Activated CD8-positive, alpha-beta memory T cell treated with anti-CD3 and anti-CD28 coated beads, Interleukin-2, amount 50 U/mL, for 1 hour (primary cell): ENCODE results near the gene PARPBP.
"Not testable (repeated sequence)": the region's sequence is repeated elsewhere in the genome, so short reads cannot be mapped to it uniquely, and the experiment has no call there.

Experiments used
- DNase-seq: peaks from one replicate; pipeline ENCODE4 v3.0.0-alpha.2; 2020; ENCODE audit errors: extremely low read depth

Gene PARPBP

GRCh38 chr12:102119674-102120563, at the start of gene PARPBP, which contains the start of gene NUP37:
Gene PARPBP, plus strand, starts transcription at chr12:102120183. Its CDS starts 3,706 bp downstream, at chr12:102123889.
Gene NUP37, minus strand, starts transcription at chr12:102120114. Its CDS starts 1,596 bp downstream, at chr12:102118518.
- DNase-seq: peak; percentile 66

- not testable (repeated sequence) for DNase-seq
Observed at GRCh38 chr12:102072092-102072491, 47.9 kb upstream of the PARPBP start.

DNA sequence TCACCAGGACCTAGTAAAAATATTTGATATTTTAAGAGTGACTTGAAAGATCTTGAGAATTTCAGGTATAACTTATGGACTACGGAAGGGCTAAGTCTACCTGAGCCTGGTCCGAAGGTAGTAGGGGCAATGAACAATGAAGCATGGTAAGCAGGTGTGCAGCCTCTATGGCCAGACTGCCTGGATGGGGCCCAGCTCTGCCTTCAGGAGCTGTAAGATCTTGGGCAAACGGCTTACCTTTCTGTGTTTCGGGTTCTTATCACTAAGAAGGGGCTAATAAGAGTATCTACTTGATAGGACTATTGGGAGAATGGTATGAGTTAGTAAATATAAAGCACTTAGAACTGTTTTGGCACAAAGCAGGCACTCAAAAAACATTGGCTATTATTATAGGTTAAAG, 39.1 kb upstream of the PARPBP start:
- DNase-seq: no peak

DNA sequence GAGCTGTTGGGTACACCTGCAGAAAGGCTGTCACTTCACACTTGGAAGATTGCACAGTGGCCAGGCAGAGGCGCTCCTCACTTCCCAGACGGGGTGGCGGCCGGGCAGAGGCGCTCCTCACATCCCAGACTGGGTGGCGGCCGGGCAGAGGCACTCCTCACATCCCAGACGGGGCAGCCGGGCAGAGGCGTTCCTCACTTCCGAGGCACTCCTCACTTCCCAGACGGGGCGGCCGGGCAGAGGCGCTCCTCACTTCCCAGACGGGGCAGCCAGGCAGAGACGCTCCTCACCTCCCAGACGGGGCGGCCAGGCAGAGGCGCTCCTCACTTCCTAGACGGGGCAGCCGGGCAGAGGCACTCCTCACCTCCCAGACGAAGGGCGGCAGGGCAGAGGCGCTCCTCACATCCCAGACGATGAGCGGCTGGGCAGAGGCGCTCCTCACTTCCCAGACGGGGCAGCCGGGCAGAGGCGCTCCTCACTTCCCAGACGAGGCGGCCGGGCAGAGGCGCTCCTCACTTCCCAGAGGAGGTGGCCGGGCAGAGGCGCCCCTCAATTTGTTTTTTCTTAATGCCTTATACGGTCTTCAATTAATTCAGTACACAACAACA, 30.7 kb upstream of the PARPBP start:
- DNase-seq: not testable (repeated sequence)

DNA sequence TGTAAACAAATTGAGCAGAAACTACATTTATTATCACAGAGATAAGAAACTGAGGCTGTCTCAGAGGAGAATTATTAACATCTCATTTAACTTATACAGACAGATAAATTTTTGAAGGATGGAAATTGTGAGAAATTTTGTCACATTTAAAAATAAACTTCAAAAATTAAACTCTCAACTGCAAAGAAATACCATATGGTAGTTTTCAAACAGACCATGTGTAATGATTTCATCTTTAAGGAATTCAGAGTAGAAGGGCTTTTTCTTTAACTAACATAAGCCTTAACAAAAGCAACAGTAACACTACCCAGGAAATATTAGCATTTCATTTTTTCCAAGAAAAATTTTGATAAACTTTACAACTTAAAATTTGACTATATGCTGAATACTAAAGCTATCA, 26.7 kb upstream of the PARPBP start:
- no peak for DNase-seq

DNA sequence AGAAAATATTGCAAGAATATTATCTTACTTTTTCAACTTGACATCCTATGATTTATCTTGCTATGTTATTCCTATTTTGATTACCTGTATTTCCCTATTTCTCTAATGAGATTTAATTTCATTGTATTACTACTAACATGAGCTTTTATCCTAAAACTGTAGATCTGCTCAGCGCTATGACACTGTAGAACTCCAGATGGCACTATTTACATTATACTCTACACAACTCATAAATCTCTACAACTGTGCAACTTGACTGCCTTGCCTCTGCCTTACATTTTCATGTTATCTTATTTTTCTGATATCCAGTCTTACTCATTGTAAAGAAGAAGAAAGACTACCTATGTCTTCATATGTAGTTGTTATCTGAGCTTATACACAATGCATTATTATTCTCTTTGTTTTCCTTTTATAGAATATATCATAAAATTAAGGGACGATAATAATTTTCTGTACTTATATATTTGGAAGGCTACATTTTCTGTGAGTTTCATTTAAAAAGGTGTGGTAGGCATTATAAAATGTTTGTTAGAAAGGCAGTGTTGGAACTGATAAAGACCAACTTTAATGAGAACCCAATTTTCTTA, 24.2 kb upstream of the PARPBP start:
- no peak for DNase-seq

GRCh38 chr12:102096855-102097254, 23.1 kb upstream of the PARPBP start:
- DNase-seq: no peak

DNA sequence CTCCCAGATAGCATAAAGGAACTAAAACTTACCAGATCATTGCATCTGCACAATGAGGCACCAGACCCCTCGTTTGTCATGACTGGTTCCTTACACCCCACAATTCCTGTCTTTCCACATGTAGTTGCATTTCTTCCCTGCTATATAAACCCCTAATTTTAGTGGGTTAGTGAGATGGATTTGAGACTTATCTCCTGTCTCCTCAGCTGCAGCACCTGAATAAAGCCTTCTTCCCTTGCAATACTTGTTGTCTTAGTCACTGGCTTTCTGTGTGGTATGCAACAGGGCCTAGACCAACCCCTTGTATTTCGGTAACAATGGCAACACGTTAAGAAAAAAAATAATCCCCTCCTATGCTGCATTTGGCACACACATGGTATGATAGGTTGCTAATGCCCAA, 13.1 kb upstream of the PARPBP start:
- no peak for DNase-seq

GRCh38 chr12:102107970-102108369, 12.0 kb upstream of the PARPBP start:
- no peak for DNase-seq

GRCh38 chr12:102110782-102111181, 9.2 kb upstream of the PARPBP start:
- DNase-seq: no peak

DNA sequence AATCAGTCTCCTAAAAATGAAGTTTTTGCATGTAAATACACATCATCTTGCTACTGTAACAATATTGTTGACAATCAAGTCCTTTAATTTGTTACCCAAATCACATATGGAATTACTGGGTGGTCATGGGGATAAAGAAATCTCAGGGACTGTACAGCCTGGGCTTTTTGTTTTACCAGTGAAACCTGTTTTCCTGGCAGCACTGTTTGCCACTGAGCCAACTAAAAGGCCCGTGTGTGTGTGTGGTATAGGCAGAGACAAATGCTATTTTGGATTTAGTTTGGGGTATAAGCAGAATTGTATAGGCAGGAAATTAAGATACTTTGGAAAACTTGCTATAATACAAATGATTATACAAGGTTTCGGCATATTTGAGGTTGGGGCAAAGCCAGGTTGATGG, 5.8 kb upstream of the PARPBP start:
- no peak for DNase-seq

DNA sequence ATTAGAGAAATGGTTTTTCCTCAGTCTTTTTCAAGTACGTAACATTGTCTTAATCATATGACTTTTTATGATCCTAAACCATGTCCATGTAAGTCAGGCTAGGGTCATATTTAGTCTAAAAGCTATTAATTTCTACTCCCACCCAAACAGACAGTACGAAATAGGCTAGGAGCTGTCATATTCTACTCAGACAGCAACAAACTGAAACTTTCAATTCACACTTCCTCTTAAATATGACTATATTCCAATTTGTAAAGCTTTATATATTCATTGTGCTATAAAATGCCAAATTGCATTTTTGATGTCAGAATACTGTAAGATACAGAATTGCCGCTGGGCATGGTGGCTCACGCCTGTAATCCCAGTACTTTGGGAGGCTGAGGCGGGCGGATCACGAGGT, 3.6 kb upstream of the PARPBP start:
- no peak for DNase-seq

DNA sequence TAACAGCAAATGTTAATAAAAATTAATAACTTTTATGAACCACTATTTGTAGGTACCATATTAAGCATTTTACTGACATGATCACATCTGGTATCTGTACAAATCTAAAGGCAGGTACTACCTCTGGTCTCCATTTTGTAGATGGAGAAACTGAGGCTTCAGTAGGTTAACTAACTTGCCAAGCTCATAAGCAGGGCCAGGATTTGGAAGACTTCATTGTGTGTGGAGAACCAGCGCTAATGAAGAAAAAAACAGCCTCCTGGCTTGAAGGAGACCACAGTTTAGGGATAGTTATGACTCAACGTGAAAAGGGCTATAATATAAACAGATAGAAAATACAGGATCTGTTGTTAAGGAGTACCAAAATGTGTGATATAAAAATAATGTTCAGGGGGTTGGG, 1.1 kb upstream of the PARPBP start:
- no peak for DNase-seq

DNA sequence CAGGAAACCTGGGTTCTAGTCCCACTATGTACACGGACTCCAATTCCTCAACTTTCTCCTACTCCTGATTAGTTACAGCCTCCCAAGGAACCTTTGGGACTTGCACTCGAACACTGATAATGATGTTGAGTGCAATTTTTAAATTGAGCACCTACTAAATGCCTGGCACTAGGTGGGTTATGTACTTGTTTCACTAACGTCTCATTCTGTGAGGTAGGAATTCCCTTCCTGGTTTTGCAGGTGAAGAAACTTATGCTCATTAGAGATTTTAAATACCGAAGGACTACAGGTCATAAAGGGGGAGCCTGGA, 536 bp downstream of the PARPBP start:
- no peak for DNase-seq

- no peak for DNase-seq
Observed at GRCh38 chr12:102120886-102121285, 903 bp downstream of the PARPBP start.

GRCh38 chr12:102121328-102121727, 1.3 kb downstream of the PARPBP start:
- not testable (repeated sequence) for DNase-seq

- not testable (repeated sequence) for DNase-seq
Observed at GRCh38 chr12:102130720-102131119, 10.7 kb downstream of the PARPBP start.

- DNase-seq: not testable (repeated sequence)
Observed at GRCh38 chr12:102131442-102131841, 11.5 kb downstream of the PARPBP start.

- not testable (repeated sequence) for DNase-seq
Observed at GRCh38 chr12:102137619-102138018, 17.6 kb downstream of the PARPBP start.

DNA sequence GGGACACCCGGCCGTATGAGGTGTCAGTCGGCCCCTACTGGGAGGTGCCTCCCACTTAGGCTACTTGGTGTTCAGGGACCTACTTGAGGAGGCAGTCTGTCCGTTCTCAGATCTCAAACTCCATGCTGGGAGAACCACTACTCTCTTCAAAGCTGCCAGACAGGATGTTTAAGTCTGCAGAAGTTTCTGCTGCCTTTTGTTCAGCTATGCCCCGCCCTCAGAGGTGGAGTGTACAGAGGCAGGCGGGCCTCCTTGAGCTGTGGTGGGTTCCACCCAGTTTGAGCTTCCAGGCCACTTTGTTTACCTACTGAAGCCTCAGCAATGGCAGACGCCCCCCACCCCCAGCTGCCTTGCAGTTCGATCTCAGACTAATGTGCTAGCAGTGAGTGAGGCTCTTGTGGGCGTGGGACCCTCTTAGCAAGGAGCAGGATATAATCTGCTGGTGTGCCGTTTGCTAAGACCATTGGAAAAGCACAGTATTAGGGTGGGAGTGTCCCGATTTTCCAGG, 22.9 kb downstream of the PARPBP start:
- DNase-seq: not testable (repeated sequence)

DNA sequence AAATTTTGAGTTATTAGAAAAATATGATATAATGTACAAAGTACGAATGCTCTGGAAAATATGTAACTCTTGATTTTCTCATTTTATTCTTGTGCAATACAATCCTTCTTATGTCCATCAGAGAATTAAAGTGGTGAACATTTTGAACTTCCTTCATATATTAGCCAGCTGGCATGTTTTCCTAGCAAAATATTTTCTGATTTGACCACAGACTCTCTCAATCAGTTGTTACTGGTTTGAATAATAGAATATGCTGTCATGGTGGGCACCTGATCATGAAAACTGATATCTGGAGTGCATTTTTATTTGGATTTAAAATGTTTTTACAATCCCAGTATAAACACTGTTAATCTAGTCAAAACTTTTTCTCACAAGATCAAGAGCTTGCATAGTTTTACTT, 24.2 kb downstream of the PARPBP start:
- DNase-seq: no peak

- DNase-seq: not testable (repeated sequence)
Observed at GRCh38 chr12:102147062-102147587, 27.1 kb downstream of the PARPBP start.
